Measurements from ENCODE around the gene GABRA4. TPM values are rescaled to one million over a fixed set of nuclear protein-coding genes. Genes with fewer than 3 reads are reported as not detected.
A peak's percentile ranks its signal among the peaks of the same experiment; 100 is the strongest.

The GABRA4 gene
- total and polyA plus RNA-seq, 2 donors (not counting 1 experiment from before 2014, with no cell fraction given) = not detected

DNA sequence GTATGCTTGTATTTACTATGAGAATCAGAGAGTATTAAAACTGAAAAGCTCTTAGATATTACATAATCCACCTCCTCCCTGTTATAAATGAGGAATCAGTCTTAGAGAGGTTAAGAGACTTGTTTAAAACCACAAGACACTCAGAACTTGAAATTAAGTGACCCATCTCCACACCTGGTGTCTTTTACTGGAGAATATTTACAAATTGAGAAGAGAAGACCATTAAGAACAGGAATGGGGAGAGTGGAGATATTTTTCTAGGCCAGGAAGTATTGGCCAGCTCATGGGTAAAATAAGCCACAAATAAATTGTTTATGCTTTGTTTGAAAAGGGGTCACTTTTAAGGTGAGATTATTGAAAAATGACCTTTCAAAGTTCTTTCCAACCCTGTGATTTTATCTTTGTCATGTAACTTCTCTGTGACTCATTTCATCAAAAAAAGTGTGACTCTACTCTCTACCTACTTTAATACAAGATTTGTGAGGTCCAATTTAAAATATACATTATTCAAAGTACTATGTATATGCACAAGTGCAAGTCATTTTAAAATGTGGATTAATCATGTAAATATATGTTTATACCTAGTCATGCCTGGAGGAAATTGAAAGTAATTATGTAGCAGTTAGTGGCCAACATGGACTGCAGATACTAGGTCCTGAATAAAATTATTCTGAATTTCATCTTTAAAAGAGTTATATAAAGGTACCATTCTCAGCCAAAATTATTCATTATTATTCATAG, 68.4 kb downstream of the GABRA4 start:
- Histone ChIP-seq H3K27ac (ENCODE audit: insufficient read depth, low read length) (no peak overlapping the region), H3K9me3 (ENCODE audit: control insufficient read depth, insufficient read depth, low read depth, low read length) (no peaks in the 10 kb centered on the region), H3K9ac (ENCODE audit: insufficient read depth, low read length) (no peak overlapping the region), H4K20me1 (ENCODE audit: control insufficient read depth, extremely low read depth, insufficient read depth, low read length) (no peaks in the 10 kb centered on the region), H2AFZ (ENCODE audit: low read length) (no peak overlapping the region), H3K27me3 (ENCODE audit: control insufficient read depth, insufficient read depth, low read length) (no peaks in the 10 kb centered on the region), H3K4me1 (ENCODE audit: control insufficient read depth, extremely low read depth, insufficient read depth, low read length) (no peaks in the 10 kb centered on the region), H3K4me2 (ENCODE audit: extremely low read depth, insufficient read depth, low read length) (no peak overlapping the region), H3K4me3 (replicated peaks in 1 of 4; ENCODE audit: control extremely low read depth in 1 of 4, insufficient read depth in 1 of 4, low read depth in 3 of 4, low read length in 4 of 4) (no peak overlapping the region), H3K79me2 (ENCODE audit: control insufficient read depth, insufficient read depth, low read length) (no peaks in the 10 kb centered on the region), H3K36me3 (ENCODE audit: control insufficient read depth, insufficient read depth, low read length) (no peaks in the 10 kb centered on the region)
- no peak for DNase-seq (ENCODE audit: low read depth in 2 of 2)
- TF ChIP-seq EZH2 (IDR thresholded peaks at IDR 0.05; ENCODE audit: low read length, missing control alignments) (no peak), CTCF (conservative IDR thresholded peaks at IDR 0.05 in 1 of 2, IDR thresholded peaks at IDR 0.05 in 1 of 2; ENCODE audit: low read depth in 1 of 2, low read length in 2 of 2) (no peak)

DNA sequence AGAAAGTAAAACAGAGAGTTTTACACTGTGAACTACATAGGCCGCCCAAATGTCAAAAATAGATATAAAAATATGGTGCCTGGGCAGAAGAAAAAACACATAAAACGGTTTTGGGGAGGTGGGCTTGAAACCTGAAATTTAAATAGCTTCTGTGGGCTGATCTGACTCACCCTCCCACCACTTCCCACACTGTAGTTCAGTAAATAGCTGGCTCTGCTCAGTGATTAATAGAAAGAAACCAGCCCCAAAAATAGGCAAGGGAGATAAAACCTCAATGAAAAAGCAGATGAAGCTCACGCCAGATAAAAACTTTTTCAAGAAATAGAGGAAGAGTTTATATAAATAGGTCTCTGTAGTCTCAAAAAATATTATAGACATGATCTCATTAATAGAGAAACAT, 71.2 kb downstream of the GABRA4 start:
- Histone ChIP-seq H3K4me1 (ENCODE audit: control insufficient read depth, extremely low read depth, insufficient read depth, low read length) (no peaks in the 10 kb centered on the region), H3K9me3 (ENCODE audit: control insufficient read depth, insufficient read depth, low read depth, low read length) (no peaks in the 10 kb centered on the region), H3K36me3 (ENCODE audit: control insufficient read depth, insufficient read depth, low read length) (no peaks in the 10 kb centered on the region), H2AFZ (ENCODE audit: low read length) (no peak overlapping the region), H3K4me3 (replicated peaks in 1 of 4; ENCODE audit: control extremely low read depth in 1 of 4, insufficient read depth in 1 of 4, low read depth in 3 of 4, low read length in 4 of 4) (no peak overlapping the region), H3K27me3 (ENCODE audit: control insufficient read depth, insufficient read depth, low read length) (no peaks in the 10 kb centered on the region), H3K27ac (ENCODE audit: insufficient read depth, low read length) (no peak overlapping the region), H4K20me1 (ENCODE audit: control insufficient read depth, extremely low read depth, insufficient read depth, low read length) (no peaks in the 10 kb centered on the region), H3K9ac (ENCODE audit: insufficient read depth, low read length) (no peak overlapping the region), H3K4me2 (ENCODE audit: extremely low read depth, insufficient read depth, low read length) (no peak overlapping the region), H3K79me2 (ENCODE audit: control insufficient read depth, insufficient read depth, low read length) (no peaks in the 10 kb centered on the region)
- TF ChIP-seq EZH2 (IDR thresholded peaks at IDR 0.05; ENCODE audit: low read length, missing control alignments) (no peak), CTCF (conservative IDR thresholded peaks at IDR 0.05 in 1 of 2, IDR thresholded peaks at IDR 0.05 in 1 of 2; ENCODE audit: low read depth in 1 of 2, low read length in 2 of 2) (no peak)
- peak in 1 of 2 donors; percentile 35 for DNase-seq (ENCODE audit: low read depth in 2 of 2)

GRCh38 chr4:46909078-46909477, 84.3 kb downstream of the GABRA4 start, which contains the start of gene COX7B2:
Gene COX7B2, minus strand, starts transcription at chr4:46909245. Its CDS starts 174,053 bp downstream, at chr4:46735192.
- H3K4me1 ChIP-seq (ENCODE audit: control insufficient read depth, extremely low read depth, insufficient read depth, low read length) = no peaks in the 10 kb centered on the region
- H3K27me3 ChIP-seq (ENCODE audit: control insufficient read depth, insufficient read depth, low read length) = no peaks in the 10 kb centered on the region
- no peak within 1 kb of the TSS for H3K4me2 ChIP-seq (ENCODE audit: extremely low read depth, insufficient read depth, low read length)
- no peaks in the 10 kb centered on the region for H3K36me3 ChIP-seq (ENCODE audit: control insufficient read depth, insufficient read depth, low read length)
- H2AFZ ChIP-seq (ENCODE audit: low read length) = no peak within 1 kb of the TSS
- no peak within 1 kb of the TSS for H3K4me3 ChIP-seq (replicated peaks in 1 of 4; ENCODE audit: control extremely low read depth in 1 of 4, insufficient read depth in 1 of 4, low read depth in 3 of 4, low read length in 4 of 4)
- no peaks in the 10 kb centered on the region for H3K9me3 ChIP-seq (ENCODE audit: control insufficient read depth, insufficient read depth, low read depth, low read length)
- H4K20me1 ChIP-seq (ENCODE audit: control insufficient read depth, extremely low read depth, insufficient read depth, low read length) = no peaks in the 10 kb centered on the region
- H3K9ac ChIP-seq (ENCODE audit: insufficient read depth, low read length) = no peak within 1 kb of the TSS
- no peak for TF ChIP-seq CTCF (conservative IDR thresholded peaks at IDR 0.05 in 1 of 2, IDR thresholded peaks at IDR 0.05 in 1 of 2; ENCODE audit: low read depth in 1 of 2, low read length in 2 of 2)
- TF ChIP-seq EZH2 (IDR thresholded peaks at IDR 0.05; ENCODE audit: low read length, missing control alignments) = no peak
- H3K79me2 ChIP-seq (ENCODE audit: control insufficient read depth, insufficient read depth, low read length) = no peaks in the 10 kb centered on the region
- DNase-seq (ENCODE audit: low read depth in 2 of 2) = no peak
- H3K27ac ChIP-seq (ENCODE audit: insufficient read depth, low read length) = no peak within 1 kb of the TSS

Data from fibroblast of lung (primary cell).